CD14-positive monocyte (primary cell): ENCODE results near the gene UFSP2. TPM values are rescaled to one million over a fixed set of nuclear protein-coding genes. Genes with fewer than 3 reads are reported as not detected.
A peak's percentile ranks its signal among the peaks of the same experiment; 100 is the strongest.

Experiments
- DNase-seq, 3 donors: peaks; one replicate each; pipeline ENCODE4 v3.0.0-alpha.2; 2011 to 2022
- H2AFZ ChIP-seq: 2 replicates; pipeline ENCODE4 v1.6.0; 2012; ENCODE audit warnings: mild to moderate bottlenecking, low read depth, low read length, inconsistent platforms; ENCODE audit not compliant: insufficient read depth, poor library complexity, severe bottlenecking
- H3K27ac ChIP-seq, 2 donors: 1 replicate in 1 of 2; 2 replicates in 1 of 2; pipeline ENCODE4 v1.5.1; 2012 to 2013; ENCODE audit warnings: low read length in 2 of 2, control low read depth in 1 of 2, inconsistent platforms in 1 of 2, low read depth in 1 of 2, mild to moderate bottlenecking in 1 of 2
- H3K27me3 ChIP-seq, 2 donors: one replicate each; pipeline versions ENCODE4 v1.6.0 to v1.6.1; 2011 to 2013; ENCODE audit warnings: low read length in 2 of 2; ENCODE audit not compliant: control insufficient read depth in 2 of 2, insufficient read depth in 2 of 2
- H3K36me3 ChIP-seq, 2 donors: replicated peaks in 1 of 2; 1 replicate in 1 of 2; 2 replicates in 1 of 2; pipeline versions ENCODE4 v1.5.1 to v1.6.1; 2012 to 2013; ENCODE audit warnings: low read length in 2 of 2, control low read depth in 1 of 2, inconsistent platforms in 1 of 2, mild to moderate bottlenecking in 1 of 2; ENCODE audit not compliant: insufficient read depth in 2 of 2, control insufficient read depth in 1 of 2
- H3K4me1 ChIP-seq, 2 donors: 1 replicate in 1 of 2; 2 replicates in 1 of 2; pipeline versions ENCODE4 v1.5.1 to v1.6.1; 2012 to 2013; ENCODE audit warnings: low read length in 2 of 2, control low read depth in 1 of 2, inconsistent platforms in 1 of 2, mild to moderate bottlenecking in 1 of 2, moderate library complexity in 1 of 2; ENCODE audit not compliant: insufficient read depth in 2 of 2, control insufficient read depth in 1 of 2
- H3K4me2 ChIP-seq: replicated peaks from 2 replicates; pipeline ENCODE3; 2012; ENCODE audit warnings: low read length, moderate library complexity, mild to moderate bottlenecking; ENCODE audit not compliant: poor library complexity, severe bottlenecking; ENCODE audit errors: extremely low read depth
- H3K4me3 ChIP-seq, 3 experiments: fragments of 200-600 bp in 1 of 3; sonication (generic) in 1 of 3; replicated peaks in 1 of 3; 1 replicate in 2 of 3; 2 replicates in 1 of 3; pipeline ENCODE4 v1.5.1; 2011 to 2013; ENCODE audit warnings: low read length in 3 of 3, mild to moderate bottlenecking in 3 of 3, control low read depth in 2 of 3, low read depth in 2 of 3, inconsistent platforms in 1 of 3, moderate library complexity in 1 of 3
- H3K79me2 ChIP-seq: 2 replicates; pipeline ENCODE4 v1.6.0; 2012; ENCODE audit warnings: mild to moderate bottlenecking, control low read depth, inconsistent platforms, low read length, moderate library complexity; ENCODE audit not compliant: insufficient read depth
- H3K9ac ChIP-seq: 2 replicates; pipeline ENCODE4 v1.6.0; 2017; ENCODE audit warnings: low read length, mild to moderate bottlenecking; ENCODE audit not compliant: insufficient read depth, poor library complexity, severe bottlenecking
- H3K9me3 ChIP-seq, 2 donors: replicated peaks in 1 of 2; 1 replicate in 1 of 2; 2 replicates in 1 of 2; pipeline versions ENCODE4 v1.5.1 to v1.6.1; 2012 to 2013; ENCODE audit warnings: low read length in 2 of 2, control low read depth in 1 of 2; ENCODE audit not compliant: control insufficient read depth in 1 of 2, insufficient read depth in 1 of 2
- H4K20me1 ChIP-seq: 2 replicates; pipeline ENCODE4 v1.6.0; 2012; ENCODE audit warnings: mild to moderate bottlenecking, low read length, control low read depth, moderate library complexity; ENCODE audit not compliant: insufficient read depth
- H3K27ac Mint-ChIP-seq, 7 donors: one replicate each; pipeline ENCODE4 v1.8.0; 2020; ENCODE audit warnings: mild to moderate bottlenecking in 7 of 7, mixed read lengths in 7 of 7, moderate library complexity in 6 of 7, inconsistent platforms in 2 of 7
- H3K27me3 Mint-ChIP-seq, 3 donors: one replicate each; pipeline ENCODE4 v1.8.0; 2021 to 2022; ENCODE audit warnings: low read depth in 3 of 3, mild to moderate bottlenecking in 3 of 3, mixed read lengths in 3 of 3, moderate library complexity in 3 of 3, inconsistent platforms in 1 of 3
- H3K36me3 Mint-ChIP-seq, 2 donors: one replicate each; pipeline ENCODE4 v1.8.0; 2020; ENCODE audit warnings: mixed read lengths in 2 of 2, inconsistent platforms in 1 of 2, mild to moderate bottlenecking in 1 of 2
- H3K4me1 Mint-ChIP-seq: one replicate; pipeline ENCODE4 v1.8.0; 2020; ENCODE audit warnings: mild to moderate bottlenecking, mixed read lengths
- H3K4me3 Mint-ChIP-seq, 2 donors: one replicate each; pipeline ENCODE4 v1.8.0; 2020; ENCODE audit warnings: mild to moderate bottlenecking in 2 of 2, mixed read lengths in 2 of 2, moderate library complexity in 1 of 2
- H3K9me3 Mint-ChIP-seq, 7 donors: one replicate each; pipeline ENCODE4 v1.8.0; 2020 to 2022; ENCODE audit warnings: mixed read lengths in 7 of 7, mild to moderate bottlenecking in 6 of 7, moderate library complexity in 6 of 7, inconsistent platforms in 2 of 7
- WGBS: methylation state at CpG from one replicate; pipeline ENCODE4 v1.1.5; 2013; ENCODE audit warnings: missing lambda C conversion rate; ENCODE audit not compliant: insufficient coverage; 5-methylcytosine and 5-hydroxymethylcytosine counted together
- intact Hi-C, 2 donors: fragments of 100-400 bp; cut with micrococcal nuclease; formaldehyde crosslinking; loops; one replicate each; pipeline versions ENCODE4 v1.15.0 to v1.15.1; 2023
- polyA plus RNA-seq, 3 donors: library from polyadenylated mRNA; depleted of rRNA in 1 of 3; unstranded in 2 of 3; stranded (reverse) in 1 of 3; fragments of 300-500 nt in 2 of 3; fragments of >200 nt in 1 of 3; fragmentation: Illumina TruSeq in 2 of 3; gene quantifications; 1 replicate in 2 of 3; 2 replicates in 1 of 3; pipeline ENCODE4 v1.2.3, GENCODE V29; 2012 to 2021
- TF ChIP-seq, protein P1 (sequence below): fragments of 200-600 bp; IDR thresholded peaks from one replicate; pipeline ENCODE4 v1.8.0; 2022; ENCODE audit warnings: antibody characterized with exemption, mild to moderate bottlenecking

The UFSP2 gene
- polyA plus RNA-seq, 3 donors = 6.8 to 23.5 (median 13.8) TPM

DNA sequence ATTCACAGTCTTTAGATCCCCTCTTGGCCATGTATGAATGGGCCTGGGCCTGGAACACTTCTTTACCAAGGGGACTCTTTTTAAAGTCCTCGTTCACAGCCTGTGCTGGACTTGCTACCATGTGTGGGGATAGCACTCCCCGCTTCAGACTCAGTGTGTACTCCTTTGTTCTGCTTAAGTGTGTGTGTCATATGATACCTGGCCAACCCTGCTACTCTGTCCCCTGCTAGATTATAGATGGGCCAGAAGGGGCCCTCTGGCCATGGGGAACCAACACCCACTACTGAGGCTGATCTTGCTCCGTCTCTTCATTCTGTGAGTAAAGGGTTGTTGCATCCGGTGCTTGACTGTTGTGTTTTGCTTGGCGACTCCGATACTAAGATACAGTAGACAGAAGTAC is 37.8 kb upstream of the UFSP2 start:
- Histone ChIP-seq H3K27ac (no peak overlapping the region), H3K27me3 (peaks cover 19 to 36% of the 10 kb centered on the region in 2 donors), H3K36me3 (no peaks in the 10 kb centered on the region), H3K9me3 (peaks cover 0 to 3% of the 10 kb centered on the region in 2 donors), H3K9ac (no peak overlapping the region), H2AFZ (no peak overlapping the region), H3K4me3 (no peak overlapping the region), H3K4me2 (no peak overlapping the region), H3K4me1 (no peaks in the 10 kb centered on the region), H4K20me1 (no peaks in the 10 kb centered on the region), H3K79me2 (no peaks in the 10 kb centered on the region)
- Mint-ChIP-seq H3K36me3 (no peaks in the 10 kb centered on the region), H3K4me1 (no peaks in the 10 kb centered on the region), H3K27ac (no peak overlapping the region), H3K9me3 (peaks cover 0 to 3% (median 0%) of the 10 kb centered on the region in 7 donors), H3K27me3 (peaks cover 27 to 46% (median 32%) of the 10 kb centered on the region in 3 donors), H3K4me3 (peak overlapping the region in 1 of 2 donors; percentile 28)
- intact Hi-C loops = no loop called here
- TF ChIP-seq, protein P1, sequence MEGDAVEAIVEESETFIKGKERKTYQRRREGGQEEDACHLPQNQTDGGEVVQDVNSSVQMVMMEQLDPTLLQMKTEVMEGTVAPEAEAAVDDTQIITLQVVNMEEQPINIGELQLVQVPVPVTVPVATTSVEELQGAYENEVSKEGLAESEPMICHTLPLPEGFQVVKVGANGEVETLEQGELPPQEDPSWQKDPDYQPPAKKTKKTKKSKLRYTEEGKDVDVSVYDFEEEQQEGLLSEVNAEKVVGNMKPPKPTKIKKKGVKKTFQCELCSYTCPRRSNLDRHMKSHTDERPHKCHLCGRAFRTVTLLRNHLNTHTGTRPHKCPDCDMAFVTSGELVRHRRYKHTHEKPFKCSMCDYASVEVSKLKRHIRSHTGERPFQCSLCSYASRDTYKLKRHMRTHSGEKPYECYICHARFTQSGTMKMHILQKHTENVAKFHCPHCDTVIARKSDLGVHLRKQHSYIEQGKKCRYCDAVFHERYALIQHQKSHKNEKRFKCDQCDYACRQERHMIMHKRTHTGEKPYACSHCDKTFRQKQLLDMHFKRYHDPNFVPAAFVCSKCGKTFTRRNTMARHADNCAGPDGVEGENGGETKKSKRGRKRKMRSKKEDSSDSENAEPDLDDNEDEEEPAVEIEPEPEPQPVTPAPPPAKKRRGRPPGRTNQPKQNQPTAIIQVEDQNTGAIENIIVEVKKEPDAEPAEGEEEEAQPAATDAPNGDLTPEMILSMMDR = no peak
- WGBS = no CpG with 5 or more reads among the region's 6 CpGs
- no peak for DNase-seq

- Histone ChIP-seq H3K4me2 (no peak overlapping the region), H3K4me1 (no peaks in the 10 kb centered on the region), H3K9me3 (no peaks in the 10 kb centered on the region), H3K79me2 (no peaks in the 10 kb centered on the region), H3K27ac (no peak overlapping the region), H3K9ac (no peak overlapping the region), H3K4me3 (no peak overlapping the region), H2AFZ (no peak overlapping the region), H3K27me3 (peaks cover 20 to 35% of the 10 kb centered on the region in 2 donors), H3K36me3 (no peaks in the 10 kb centered on the region), H4K20me1 (no peaks in the 10 kb centered on the region)
- 92% methylated on average over 5 of the region's 8 CpGs for WGBS
- TF ChIP-seq, protein P1 = no peak
- Mint-ChIP-seq H3K27me3 (peaks cover 22 to 40% (median 24%) of the 10 kb centered on the region in 3 donors), H3K4me3 (no peak overlapping the region), H3K27ac (no peak overlapping the region), H3K9me3 (no peaks in the 10 kb centered on the region), H3K36me3 (no peaks in the 10 kb centered on the region), H3K4me1 (no peaks in the 10 kb centered on the region)
- intact Hi-C loops = no loop called here
- DNase-seq = no peak
Measured at GRCh38 chr4:185461565-185461964, 35.8 kb upstream of the UFSP2 start.
